Suppressor macrophage treated with lipopolysaccharide for 1 hour (primary cell): ENCODE data around the gene TMEM121.

Source experiments
- DNase-seq, 3 donors: peaks; one replicate each; pipeline ENCODE4 v3.0.0-alpha.2; 2020 to 2022

TMEM121 gene

GRCh38 chr14:105525861-105526775, at the start of gene TMEM121:
TMEM121 (plus strand) TSS chr14:105526583; CDS start chr14:105528835, 2,252 bp downstream.
- DNase-seq = peak in 1 of 3 donors; percentile 37

- DNase-seq = no peak
Observed at GRCh38 chr14:105476831-105477659, 49.3 kb upstream of the TMEM121 start.

- DNase-seq = peak in 1 of 3 donors; percentile 24
Observed at GRCh38 chr14:105477660-105478397, 48.6 kb upstream of the TMEM121 start.

- DNase-seq = no peak
Observed at GRCh38 chr14:105478398-105479251, 47.8 kb upstream of the TMEM121 start.

- no peak for DNase-seq
Observed at GRCh38 chr14:105479431-105480158, 46.8 kb upstream of the TMEM121 start.

GRCh38 chr14:105480199-105480746, 46.1 kb upstream of the TMEM121 start:
- DNase-seq = no peak

- peak; percentile 82 to 90 (median 86) for DNase-seq
Observed at GRCh38 chr14:105480807-105481801, 45.3 kb upstream of the TMEM121 start.

GRCh38 chr14:105481886-105482457, 44.4 kb upstream of the TMEM121 start:
- DNase-seq = peak; percentile 94 to 95 (median 95)

- no peak for DNase-seq
Observed at GRCh38 chr14:105482486-105483110, 43.8 kb upstream of the TMEM121 start.

GRCh38 chr14:105483300-105484068, 42.9 kb upstream of the TMEM121 start:
- no peak for DNase-seq

- peak in 1 of 3 donors; percentile 28 for DNase-seq
Observed at GRCh38 chr14:105484069-105484996, 42.0 kb upstream of the TMEM121 start.

- no peak for DNase-seq
Observed at GRCh38 chr14:105484997-105485393, 41.4 kb upstream of the TMEM121 start.

- DNase-seq = peak in 2 of 3 donors; percentile 23 to 46
Observed at GRCh38 chr14:105485739-105486162, 40.6 kb upstream of the TMEM121 start.

GRCh38 chr14:105486163-105486973, 40.0 kb upstream of the TMEM121 start, which contains the start of gene CRIP1:
CRIP1 (plus strand) TSS chr14:105486886; CDS start chr14:105487260, 374 bp downstream.
- peak; percentile 55 to 71 (median 65) for DNase-seq

GRCh38 chr14:105486974-105487448, 39.4 kb upstream of the TMEM121 start:
- no peak for DNase-seq
